AG20443 (cell line): Measurements from ENCODE around the gene PEMT.
A peak's percentile ranks its signal among the peaks of the same experiment; 100 is the strongest.

Source experiments
- DNase-seq: peaks from one replicate; pipeline ENCODE4 v3.0.0; 2012; ENCODE audit warnings: low spot score, mixed read lengths

PEMT gene

DNA sequence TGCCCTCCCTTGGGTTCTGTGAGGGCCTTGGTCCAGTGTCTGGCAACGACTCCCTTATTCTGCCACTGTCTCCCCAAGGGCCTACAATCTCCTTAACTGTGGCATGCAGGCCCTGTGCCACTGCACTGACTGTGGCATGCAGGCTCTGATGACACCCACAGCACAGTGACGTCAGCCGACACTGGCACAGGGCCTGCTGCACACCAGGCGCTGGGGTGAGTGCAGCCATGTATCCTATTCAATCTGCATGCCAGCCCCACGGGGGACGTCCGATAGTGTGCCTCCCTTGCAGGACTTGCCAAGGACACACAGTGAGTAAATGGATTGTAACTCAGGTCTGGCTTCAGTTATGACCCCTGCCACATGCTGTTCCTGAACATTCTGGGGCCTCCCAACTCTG is 55.6 kb downstream of the PEMT start:
- peak; percentile 85 for DNase-seq

DNA sequence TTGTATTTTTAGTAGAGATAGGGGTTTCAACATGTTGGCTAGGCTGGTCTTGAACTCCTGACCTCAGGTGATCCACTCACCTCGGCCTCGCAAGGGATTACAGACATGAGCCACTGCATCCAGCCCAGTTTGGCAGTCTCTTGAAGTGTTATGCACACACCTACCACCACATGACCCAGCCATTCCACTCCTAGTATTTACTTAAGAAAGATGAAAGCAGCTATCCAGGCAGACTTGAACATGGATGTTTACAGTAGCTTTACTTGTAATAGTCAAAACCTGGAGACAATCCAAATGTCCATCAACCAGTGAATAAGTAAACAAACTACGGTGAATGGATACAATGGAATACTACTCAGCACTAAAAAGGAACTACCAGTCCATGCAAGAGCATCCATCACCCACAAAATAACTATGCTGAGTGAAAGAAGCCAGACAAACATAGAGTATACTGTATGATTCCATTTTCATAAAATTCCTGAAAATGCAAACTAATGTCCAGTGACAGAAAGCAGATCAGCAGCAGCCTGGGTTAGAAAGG is 57.5 kb downstream of the PEMT start:
- DNase-seq: no peak

DNA sequence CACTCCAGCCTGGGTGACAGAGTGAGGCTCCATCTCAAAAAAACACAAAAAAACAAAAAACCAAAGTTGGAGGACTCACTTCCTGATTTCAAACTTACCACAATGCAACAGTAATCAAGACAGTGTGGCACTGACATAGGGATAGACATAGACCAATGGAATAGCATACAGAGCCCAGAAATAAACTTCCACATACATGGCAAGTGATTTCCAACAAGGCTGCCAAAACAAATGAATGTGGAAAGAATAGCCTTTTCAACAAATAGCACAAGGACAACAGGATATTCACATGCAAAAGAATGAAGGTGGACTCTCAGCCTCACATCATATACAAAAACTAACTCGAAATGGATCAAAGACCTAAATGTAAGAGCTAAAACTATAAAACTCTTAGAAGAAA is 58.5 kb downstream of the PEMT start:
- DNase-seq: no peak

DNA sequence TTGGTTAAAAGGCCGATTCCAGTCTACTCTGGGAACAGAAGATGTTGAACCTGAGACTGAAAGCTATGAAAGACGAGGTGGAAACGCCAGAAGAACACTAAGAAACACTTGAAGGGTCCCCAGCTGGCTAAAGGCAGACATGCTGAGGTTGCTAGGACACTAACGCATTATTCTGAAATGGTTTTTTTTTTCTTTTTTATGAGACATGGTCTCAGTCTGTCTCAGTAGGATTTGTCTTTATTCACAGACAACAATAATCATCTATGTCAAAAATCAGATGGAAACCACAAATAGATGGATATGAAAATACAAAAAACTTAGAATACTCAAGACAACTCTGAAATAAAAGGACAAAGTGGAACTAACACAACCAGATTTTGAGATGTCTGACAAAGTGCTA is 60.4 kb downstream of the PEMT start:
- no peak for DNase-seq

DNA sequence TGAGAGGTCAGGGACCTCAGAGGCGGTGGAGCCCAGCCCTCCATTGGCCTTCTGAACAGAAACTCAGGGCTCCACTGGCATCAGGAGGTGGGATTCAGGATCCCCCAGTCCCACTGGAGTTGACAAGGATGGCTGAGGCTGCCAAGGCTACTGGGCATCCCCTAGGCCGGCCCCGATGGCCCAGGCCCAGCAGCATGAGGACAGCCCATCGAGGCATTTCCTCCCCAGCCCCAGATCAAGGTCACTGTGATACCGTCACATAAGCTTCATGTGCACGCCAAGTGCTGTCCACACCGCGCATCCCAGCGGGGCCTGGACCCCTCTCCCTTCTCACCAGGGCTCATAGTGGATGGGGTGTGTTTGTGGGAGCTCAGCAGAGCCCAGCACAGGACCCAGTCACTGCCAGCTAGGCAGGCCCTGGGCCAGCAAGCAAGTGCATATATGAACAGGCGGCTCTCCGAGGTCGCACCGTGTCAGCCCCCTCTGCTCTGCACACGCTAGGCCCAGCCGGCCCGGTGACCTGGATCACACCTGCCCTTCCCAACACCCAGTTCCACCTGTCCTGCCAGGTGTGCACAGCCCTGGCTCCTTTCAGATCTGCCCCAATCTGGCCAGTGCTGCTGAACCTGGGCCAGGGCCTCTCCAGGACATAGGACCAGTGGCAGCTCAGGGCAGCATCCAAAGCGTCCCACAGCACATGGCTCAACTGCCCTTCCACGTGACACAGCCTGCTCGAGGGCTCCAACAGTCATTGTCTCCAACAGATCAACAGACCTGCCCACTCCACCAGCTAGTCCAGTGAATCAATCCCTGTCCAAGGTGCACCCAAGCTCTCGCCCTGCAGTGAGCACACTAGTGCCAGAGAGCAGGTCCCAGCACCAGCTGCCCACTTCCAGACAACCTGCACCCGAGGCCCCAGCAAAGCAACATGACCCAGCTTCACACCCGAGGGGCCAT is 62.5 kb downstream of the PEMT start:
- DNase-seq: no peak

DNA sequence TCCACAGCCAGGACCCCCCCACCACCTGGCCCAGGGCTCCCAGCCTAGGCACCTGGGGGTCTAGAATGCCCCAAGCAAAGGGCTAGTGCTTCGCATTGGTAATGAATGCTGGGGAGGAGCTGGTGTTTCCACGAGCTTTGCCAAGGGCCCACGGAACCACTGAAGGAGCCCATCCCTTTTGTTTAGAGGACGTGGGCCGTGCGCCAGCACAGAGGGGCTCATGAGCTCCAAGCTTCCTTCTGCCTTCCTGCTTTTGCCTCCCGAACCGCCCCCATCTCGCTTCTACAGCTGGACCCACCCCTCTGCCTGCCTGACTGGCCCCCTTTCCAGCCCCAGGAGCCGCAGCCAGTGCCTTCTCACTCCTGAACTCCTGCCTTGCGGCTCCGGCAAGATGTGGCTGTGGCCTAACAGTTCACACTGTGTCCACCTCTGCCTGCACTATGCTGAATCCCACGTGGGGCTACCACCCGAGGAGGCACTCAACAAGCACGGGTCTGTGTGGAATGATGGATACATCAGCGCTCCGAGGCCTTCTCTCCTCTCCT is 63.5 kb downstream of the PEMT start:
- no peak for DNase-seq

DNA sequence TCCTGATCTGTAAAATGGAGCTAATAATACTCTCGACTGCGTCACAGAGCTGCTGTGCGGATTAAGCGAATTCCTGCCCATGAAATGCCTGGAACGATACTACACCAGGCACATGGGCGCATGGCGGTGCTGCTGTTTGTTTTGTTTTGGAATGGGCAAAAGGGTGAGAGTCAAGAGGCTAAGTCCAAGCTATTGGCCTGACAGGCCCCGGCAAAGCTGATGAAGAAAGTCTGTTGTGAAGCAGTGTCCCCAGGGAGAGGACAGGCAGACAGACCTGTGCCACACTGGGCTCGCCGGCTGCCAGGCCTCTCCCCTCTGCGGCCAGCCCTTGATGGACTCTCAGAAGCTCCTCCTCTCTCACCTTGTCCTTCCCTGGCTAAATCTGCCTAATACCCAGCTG is 64.0 kb downstream of the PEMT start:
- no peak for DNase-seq

DNA sequence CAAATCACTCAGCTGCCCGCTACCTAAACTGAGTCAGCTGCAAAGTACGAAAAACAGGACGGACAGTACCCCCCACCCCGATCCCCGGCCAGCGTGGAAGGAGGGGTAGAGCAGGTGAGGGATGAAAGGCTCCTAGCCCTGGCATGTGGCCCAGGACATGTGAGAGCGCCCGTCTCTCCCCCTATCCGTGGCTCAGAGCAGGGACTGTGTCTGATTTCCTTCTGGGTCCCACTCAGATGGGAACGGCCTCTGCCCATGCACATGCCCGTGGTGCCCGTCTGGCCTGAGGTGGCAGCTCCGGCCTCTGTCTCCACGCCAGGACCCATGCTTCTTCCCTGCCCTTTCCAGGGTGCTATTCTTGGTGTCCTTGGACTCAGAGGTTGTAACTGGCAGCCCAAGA is 65.1 kb downstream of the PEMT start:
- DNase-seq: no peak

DNA sequence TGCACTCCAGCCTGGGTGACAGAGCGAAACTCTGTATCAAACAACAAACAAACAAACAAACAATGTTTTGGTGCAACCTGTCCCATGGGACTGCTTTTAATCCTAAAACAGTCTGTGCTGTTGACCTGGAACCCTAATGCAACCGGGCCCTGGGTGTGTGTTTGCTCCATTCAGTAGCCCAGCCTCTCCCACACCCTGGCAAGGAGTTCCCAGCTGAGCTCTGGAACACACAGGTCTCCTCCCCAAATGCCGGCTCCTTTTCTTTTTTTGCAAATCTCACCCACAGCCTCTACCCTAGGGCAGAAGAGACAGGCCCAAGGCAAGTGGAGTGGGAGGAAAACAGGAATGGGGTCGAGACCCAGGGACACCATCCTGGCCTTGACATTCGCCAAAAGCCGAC is 65.6 kb downstream of the PEMT start:
- DNase-seq: no peak

DNA sequence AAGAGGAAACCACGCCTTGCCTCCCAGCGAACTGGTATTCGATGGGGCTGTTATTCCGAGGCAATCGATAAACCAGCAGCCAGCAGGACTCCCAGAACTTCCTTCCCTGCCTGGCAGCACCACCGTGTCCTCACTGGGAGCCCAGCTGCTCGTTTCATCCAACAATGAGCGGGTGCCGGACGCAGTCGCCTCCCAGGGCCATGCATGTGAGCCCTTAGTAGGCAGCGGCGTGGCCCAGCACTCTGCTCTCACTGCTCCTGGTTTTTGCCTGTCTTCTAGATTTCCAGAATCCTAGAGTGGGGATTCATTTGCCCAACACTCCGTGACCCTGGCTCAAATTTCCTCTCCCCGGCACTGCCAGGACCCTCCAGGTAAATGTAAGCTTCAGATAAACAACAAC is 66.2 kb downstream of the PEMT start:
- no peak for DNase-seq

DNA sequence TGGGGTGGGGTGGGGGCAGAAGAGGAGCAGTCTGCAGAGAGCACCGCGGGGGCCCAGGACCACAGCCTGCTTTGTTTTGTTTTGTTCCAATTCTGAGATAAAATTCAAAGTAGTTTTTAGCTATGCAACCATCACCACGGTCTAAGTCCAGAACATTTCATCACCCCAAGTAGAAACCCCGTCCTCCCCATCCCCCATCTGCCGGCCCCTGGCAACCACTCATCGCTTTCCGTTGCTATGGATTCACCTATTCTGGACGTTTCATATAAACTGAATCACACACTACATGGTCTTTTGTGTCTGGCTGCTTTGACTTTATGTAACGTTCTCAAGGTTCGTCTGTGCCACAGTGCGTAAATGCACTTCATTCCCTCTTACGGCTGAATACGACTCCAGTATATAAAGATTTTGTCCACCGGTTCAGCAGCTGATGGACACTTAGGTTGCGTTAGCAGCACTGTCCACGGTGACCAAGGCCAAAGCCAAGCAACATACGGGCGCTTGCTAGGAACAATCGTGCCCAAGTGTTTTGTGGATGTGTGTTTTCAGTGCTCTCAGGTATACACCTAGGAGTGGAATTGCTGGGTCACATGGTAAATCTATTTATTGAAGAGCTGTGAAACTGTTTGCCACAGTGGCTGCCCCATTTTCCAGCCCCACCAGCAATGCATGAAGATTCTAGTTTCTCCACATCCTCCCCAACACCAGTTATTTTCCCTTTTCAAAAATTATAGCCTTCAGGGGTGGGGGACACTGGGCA is 67.6 kb downstream of the PEMT start:
- no peak for DNase-seq

DNA sequence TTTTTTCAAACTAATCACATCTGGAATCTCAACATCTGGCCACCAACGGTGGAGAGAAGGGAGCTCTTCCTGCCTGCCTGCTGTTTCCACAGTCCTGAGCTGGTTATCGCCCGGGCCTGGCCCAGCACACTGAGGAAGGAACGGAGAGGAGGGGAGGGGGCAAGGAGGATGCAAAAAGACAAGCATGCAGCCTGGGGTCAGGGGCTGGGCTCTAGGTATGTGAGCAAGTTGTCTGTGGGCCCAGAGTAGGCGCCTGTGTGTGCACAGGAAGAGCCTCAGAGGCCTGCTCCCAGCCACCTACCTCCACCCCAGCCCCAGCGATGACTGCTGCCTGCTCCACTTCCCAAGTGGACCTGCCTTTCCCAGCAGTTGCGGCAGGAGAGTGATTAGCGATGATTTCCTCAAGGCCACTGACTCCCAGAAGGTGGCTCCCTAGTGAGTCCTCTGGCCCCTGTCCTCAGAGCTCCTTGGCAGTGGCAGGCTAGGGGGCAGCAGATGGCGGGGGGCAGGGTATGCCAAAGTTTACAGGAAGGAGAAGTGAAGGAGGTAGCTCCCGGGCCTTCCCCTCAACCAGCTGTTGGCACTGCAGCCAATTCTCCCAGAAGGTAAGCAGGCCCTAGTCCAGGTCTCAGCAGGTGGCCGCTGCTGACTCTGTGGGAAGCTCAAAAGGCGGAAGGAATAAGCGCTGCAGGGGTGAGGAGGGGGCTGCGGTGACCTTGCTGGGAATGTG is 68.3 kb downstream of the PEMT start:
- no peak for DNase-seq

DNA sequence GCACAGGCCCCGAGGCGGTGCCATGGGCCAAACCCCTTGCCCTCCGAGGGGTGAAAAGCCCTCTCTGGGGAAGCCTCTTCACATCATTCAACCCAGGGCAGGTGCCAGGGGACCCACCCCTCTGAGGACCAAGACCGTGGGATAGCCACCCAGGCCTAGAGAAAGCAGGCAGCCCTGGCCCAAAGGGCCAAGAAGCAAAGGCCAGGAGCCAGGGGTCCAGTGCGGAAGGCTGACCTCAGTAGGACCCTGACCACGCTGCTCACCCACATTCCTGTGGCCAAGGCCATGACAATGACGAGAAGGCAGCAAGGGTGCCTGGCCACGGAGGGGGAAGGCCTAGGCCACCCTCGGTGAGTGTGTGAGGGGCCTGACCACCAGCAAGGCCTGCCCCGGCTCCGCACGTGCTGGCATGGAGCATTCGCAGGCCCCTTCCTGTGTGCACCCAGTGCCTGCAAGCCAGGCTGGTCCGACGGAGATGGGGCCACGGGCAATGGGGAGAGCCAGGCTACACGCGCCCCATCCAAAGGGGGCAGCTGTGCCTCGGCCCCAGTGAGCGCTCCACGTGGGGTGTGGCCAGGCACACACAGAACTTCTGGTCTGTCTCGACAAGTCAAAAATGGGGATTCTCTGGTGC is 70.8 kb downstream of the PEMT start:
- no peak for DNase-seq

DNA sequence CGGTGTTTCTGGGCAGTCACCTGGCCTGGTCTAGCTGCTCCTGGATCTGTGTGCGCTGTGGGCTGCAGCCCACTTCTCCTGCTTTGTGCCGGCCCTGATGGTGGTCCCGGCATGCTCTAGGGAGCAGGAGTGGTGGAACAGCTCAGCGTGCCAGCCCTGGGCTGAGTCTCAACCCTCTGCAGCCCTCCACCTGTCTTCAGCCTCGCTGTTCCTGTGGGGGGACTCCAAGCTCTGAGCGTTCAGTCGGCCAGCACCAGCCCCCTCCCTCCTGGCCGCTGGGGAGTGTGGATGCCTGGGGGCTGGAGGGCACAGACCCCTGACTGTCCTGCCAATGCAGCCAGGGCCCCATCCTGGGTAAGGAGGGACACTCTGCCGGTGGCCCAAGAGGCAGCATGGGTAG is 71.6 kb downstream of the PEMT start:
- DNase-seq: no peak

DNA sequence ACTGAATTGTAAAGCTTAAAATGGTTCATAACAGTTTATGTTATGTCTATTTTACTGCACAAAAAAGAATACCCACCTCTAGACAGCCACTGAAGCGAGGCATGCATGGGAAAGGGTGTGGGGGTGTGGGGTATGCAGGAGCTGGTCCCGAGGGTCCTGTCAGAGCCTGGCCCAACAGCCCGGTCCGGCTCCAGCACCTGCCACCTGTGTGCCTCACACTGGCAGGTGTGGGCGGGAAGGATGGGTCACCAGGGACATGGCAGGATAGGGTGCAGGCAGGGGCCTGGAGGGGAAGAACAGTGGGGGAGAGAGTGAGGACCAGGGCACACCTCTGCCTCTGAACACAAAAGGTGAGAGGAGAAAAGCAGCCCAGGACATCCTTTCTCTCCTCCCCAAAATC is 72.6 kb downstream of the PEMT start:
- DNase-seq: no peak

DNA sequence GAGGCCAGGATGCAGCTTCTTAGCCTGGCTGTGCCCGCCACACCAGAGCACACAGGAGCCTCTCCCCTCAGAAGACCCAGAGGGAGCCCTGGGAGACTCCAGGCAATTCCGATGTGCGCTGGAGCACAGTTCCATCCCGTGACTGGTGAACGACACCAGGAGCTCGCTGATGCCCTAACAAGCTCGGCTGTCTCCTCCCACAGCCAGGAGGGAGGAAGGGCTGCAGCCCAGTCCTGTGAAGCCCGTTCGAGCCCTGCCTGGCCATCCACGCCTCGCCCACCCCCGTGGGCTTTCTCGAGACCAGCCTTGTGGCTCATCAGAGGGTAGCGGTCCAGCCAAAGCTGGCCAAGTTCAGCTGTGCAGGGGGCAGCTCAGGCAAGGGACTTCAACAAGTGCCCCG is 73.5 kb downstream of the PEMT start:
- no peak for DNase-seq

DNA sequence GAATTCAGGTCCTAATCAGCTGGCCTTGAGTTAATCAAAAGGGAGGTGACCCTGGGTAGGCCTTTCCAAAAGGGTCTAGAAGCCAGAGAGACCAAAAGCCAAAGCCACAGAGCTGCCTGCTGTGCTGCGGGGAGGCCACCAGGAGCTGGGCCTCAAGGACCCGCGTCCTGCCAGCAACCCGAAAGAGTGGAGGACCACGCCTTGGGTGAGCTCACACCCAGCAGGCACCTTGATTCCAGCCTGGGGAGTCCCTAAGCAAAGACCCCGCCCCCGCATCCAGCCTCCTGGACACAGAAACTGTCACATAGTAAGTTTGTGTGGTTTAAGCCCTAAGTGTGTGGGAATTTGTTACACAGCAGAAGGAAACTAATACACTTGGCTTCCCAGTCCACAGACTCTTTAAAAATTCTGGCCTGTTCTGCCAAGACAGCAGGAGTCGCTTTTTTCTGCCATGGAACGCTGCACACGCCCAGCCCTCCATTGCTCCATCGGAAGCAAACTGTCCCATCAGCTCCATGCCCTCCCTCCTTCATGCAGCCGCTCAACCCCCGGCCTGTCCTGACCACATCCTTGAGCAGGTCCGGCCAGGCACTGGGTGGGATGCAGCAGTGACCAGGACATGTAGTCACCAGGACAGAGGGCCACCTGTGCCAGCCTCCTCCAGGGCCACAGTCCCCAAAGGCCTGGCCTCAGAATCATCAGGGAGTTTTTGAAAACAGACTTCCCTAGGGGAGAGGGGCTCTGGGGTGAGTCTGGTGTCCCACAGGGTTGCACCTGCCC is 74.4 kb downstream of the PEMT start:
- no peak for DNase-seq

DNA sequence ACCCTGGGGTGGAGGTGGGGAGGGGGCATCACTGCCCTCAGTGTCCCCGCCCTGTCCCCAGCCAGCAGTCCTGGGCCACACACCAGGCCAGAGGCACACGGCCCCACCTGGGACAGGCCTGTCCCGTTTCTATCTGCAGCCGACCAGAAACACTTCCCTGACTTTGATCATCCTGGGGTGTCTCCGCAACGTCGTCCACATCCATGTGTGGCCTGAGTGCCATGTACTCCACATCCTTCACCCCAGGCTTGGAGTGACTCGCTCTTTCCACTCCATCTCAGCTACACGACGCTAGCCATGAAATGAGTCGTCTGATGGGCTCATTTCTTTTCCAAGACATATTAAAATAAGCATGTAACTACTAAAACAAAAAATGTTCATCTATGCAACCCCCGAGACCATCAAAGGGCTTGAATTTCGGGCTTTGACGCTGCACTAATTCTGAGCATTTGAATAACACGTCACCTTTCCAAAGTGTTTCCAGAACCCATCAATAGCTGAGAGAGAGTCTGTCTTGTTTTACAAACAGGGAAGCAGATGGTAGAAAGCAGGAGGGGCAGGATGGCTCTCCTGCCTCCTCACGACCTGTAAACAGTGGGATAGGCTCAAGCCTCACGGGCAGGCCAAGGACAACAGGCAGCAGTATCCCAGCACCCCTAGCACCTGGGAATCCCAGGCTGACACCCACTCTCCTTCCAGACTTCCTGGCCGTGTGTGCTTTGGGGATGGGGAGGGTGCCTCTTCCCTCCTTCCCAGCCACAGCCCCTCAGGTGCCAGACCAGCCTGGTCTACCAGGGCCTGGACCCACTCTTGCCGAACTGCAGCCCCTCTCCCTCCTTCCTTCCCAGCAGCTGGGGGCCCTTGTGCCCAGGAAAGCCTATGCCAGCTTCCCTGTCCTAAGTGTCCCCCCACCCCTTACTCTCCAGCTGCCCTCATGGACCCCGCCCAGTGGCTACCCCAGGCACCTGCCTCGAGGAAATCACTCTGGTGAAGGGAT is 75.3 kb downstream of the PEMT start:
- DNase-seq: peak; percentile 71
